ENCODE data around the gene EMSY.

- TF ChIP-seq CTCF (IDR thresholded peaks at IDR 0.05): peak; percentile 67
- TF ChIP-seq EZH2 (IDR thresholded peaks at IDR 0.05; ENCODE audit: borderline replicate concordance, insufficient read depth, low read depth, low read length, poor library complexity, severe bottlenecking): no peak
Measured at GRCh38 chr11:76419896-76420295, 24.9 kb upstream of the EMSY start.
